HL-60/S4 treated with phorbol 12-myristate 13-acetate at 8.2 ng/mL for 4 days and 3 days (cell line): Measurements from ENCODE around the gene CTSK.

Experiments
- in situ Hi-C: fragments of 300-500 bp; cut with MboI; formaldehyde crosslinking; loops from 2 replicates; pipeline ENCODE4 v1.15.0; 2022; ENCODE audit warnings: low sequenced_read_pairs

The CTSK gene

GRCh38 chr1:150763018-150763417 lies 45.0 kb downstream of the CTSK start:
- in situ Hi-C loops = no loop called here

- in situ Hi-C loops = no loop called here
These were observed 45.5 kb downstream of the CTSK start for GRCh38 chr1:150762552-150762951.

- in situ Hi-C loops = no loop called here
These were observed 46.3 kb downstream of the CTSK start for GRCh38 chr1:150761801-150762200.

- in situ Hi-C loops = no loop called here
These were observed 48.0 kb downstream of the CTSK start for GRCh38 chr1:150760013-150760412.

- in situ Hi-C loops = no loop called here
These were observed 54.6 kb downstream of the CTSK start for GRCh38 chr1:150753416-150753815.

- in situ Hi-C loops = no loop called here
These were observed 56.6 kb downstream of the CTSK start for GRCh38 chr1:150751443-150751842.

- in situ Hi-C loops = no loop called here
These were observed 58.2 kb downstream of the CTSK start for GRCh38 chr1:150749720-150750311.

GRCh38 chr1:150748878-150749719 lies 59.0 kb downstream of the CTSK start:
- in situ Hi-C loops = no loop called here
